Upper lobe of left lung (tissue), 6 donors: ENCODE data around the gene SYMPK. TPM values are rescaled to one million over a fixed set of nuclear protein-coding genes. Genes with fewer than 3 reads are reported as not detected.
A peak's percentile ranks its signal among the peaks of the same experiment; 100 is the strongest.

ENCODE experiments used
- ATAC-seq, 2 donors: fragments of 200-7000 bp; cut with Tn5 transposase; one replicate each; pipeline ENCODE4 v1.9.1; 2022; ENCODE audit warnings: mild to moderate bottlenecking in 2 of 2, moderate library complexity in 2 of 2; ENCODE audit not compliant: low FRiP score in 2 of 2
- DNase-seq, 2 donors: peaks; one replicate each; pipeline ENCODE4 v3.0.0-alpha.2; 2019 to 2020
- H3K27ac ChIP-seq, 4 donors: fragments of 200-600 bp; sonication (generic); one replicate each; pipeline ENCODE4 v1.5.1; 2016 to 2019
- H3K27me3 ChIP-seq, 4 donors: fragments of 200-600 bp; sonication (generic); one replicate each; pipeline ENCODE4 v1.5.1; 2017 to 2019
- H3K36me3 ChIP-seq, 4 donors: fragments of 200-600 bp; sonication (generic); one replicate each; pipeline ENCODE4 v1.5.1; 2016 to 2019
- H3K4me1 ChIP-seq, 4 donors: fragments of 200-600 bp; sonication (generic); one replicate each; pipeline ENCODE4 v1.5.1; 2018 to 2019
- H3K4me3 ChIP-seq, 4 donors: fragments of 200-600 bp; sonication (generic); one replicate each; pipeline ENCODE4 v1.5.1; 2017 to 2019; ENCODE audit warnings: mild to moderate bottlenecking in 2 of 4, moderate library complexity in 1 of 4
- H3K9me3 ChIP-seq, 4 donors: fragments of 200-600 bp; sonication (generic); one replicate each; pipeline ENCODE4 v1.5.1; 2018 to 2019
- CTCF ChIP-seq, 6 experiments: fragments of 450-650 bp in 4 of 6; fragments of 200-600 bp in 2 of 6; sonication (generic) in 2 of 6; IDR thresholded peaks; one replicate each; pipeline ENCODE4 v1.5.1; 2016 to 2019; ENCODE audit warnings: antibody characterized with exemption in 6 of 6
- EP300 ChIP-seq, 4 donors: sonication (generic); formaldehyde crosslinking; IDR thresholded peaks; one replicate each; pipeline ENCODE4 v1.5.1; 2017; ENCODE audit warnings: antibody characterized with exemption in 4 of 4, control low read depth in 2 of 4
- POLR2A ChIP-seq, 4 donors: fragments of 450-650 bp; IDR thresholded peaks; one replicate each; pipeline ENCODE4 v1.5.1; 2016 to 2017; ENCODE audit warnings: antibody characterized with exemption in 4 of 4, mild to moderate bottlenecking in 2 of 4
- POLR2AphosphoS5 ChIP-seq, 2 donors: sonication (generic); formaldehyde crosslinking; IDR thresholded peaks; one replicate each; pipeline ENCODE4 v1.5.1; 2017; ENCODE audit warnings: antibody characterized with exemption in 2 of 2
- WGBS, 2 donors: methylation state at CpG; one replicate each; pipeline ENCODE4 v1.1.5; 2017 to 2018; 5-methylcytosine and 5-hydroxymethylcytosine counted together
- total RNA-seq, 6 donors: library from RNA; depleted of rRNA in 4 of 6; stranded (reverse); fragments of >200 nt in 4 of 6; gene quantifications; one replicate each; pipeline versions ENCODE4 v1.1.0 to v1.2.1, GENCODE V29; 2016 to 2021
- donor health status: DM: no; HTN: no; CAD: no; lungs with moderate emphysema.
- donor health status: DM: no; HTN: yes; CAD: no; lungs with severe emphysema.

SYMPK gene
- total RNA-seq, 6 donors from 2014 or later, result 35.0 to 345 (median 76.0) TPM

DNA sequence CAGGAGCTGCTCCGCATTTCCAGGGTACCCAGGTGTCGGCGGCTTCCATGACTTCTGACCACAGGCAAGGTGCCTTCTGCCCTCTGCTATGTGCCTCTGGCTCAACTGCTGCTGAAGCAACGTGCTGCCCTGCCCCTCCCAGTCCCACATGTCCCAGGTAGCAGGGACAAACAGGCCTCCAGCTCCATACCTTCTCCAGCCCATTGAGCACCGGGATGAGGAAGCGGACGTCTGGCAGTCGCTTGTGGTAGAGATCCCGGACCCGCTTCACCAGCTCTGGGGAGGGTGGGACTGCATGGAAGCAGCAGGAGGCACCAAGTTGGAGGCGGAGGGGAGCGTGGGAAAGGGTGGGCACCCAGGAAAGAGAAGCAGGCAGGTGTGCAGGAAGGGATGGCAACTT, 39.8 kb downstream of the SYMPK start:
- ATAC-seq, result no peak

GRCh38 chr19:45822716-45823115, 40.2 kb downstream of the SYMPK start:
- 97% methylated on average over 4 to 5 of the region's 5 CpGs for WGBS, 2 donors
- peaks cover 16 to 90% (median 74%) of the 10 kb centered on the region in 4 donors for H3K36me3 ChIP-seq
- ATAC-seq, result no peak

More for the DNA sequence above, 39.8 kb downstream of the SYMPK start:
- H3K9me3 ChIP-seq, result no peaks in the 10 kb centered on the region
- no peak overlapping the region for H3K27ac ChIP-seq
- WGBS, 2 donors, result 88 to 95% methylated on average over 9 to 12 of the region's 12 CpGs
- H3K4me3 ChIP-seq, result no peak overlapping the region
- H3K27me3 ChIP-seq, result no peaks in the 10 kb centered on the region
- H3K36me3 ChIP-seq, result peaks cover 20 to 94% (median 77%) of the 10 kb centered on the region in 4 donors
- TF ChIP-seq POLR2A (IDR thresholded peaks at IDR 0.05) (no peak), CTCF (IDR thresholded peaks at IDR 0.05) (no peak), EP300 (IDR thresholded peaks at IDR 0.05) (no peak), POLR2AphosphoS5 (IDR thresholded peaks at IDR 0.05) (no peak)
- DNase-seq, result peak in 1 of 2 donors; percentile 36
- H3K4me1 ChIP-seq, result no peaks in the 10 kb centered on the region

GRCh38 chr19:45821570-45821969, 41.4 kb downstream of the SYMPK start:
- peaks cover 11 to 79% (median 62%) of the 10 kb centered on the region in 4 donors for H3K36me3 ChIP-seq

More at GRCh38 chr19:45822716-45823115, 40.2 kb downstream of the SYMPK start:
- Histone ChIP-seq H3K27ac (no peak overlapping the region), H3K4me1 (no peaks in the 10 kb centered on the region), H3K4me3 (no peak overlapping the region), H3K27me3 (no peaks in the 10 kb centered on the region), H3K9me3 (no peaks in the 10 kb centered on the region)
- DNase-seq, result no peak
- TF ChIP-seq CTCF (IDR thresholded peaks at IDR 0.05), result no peak
- TF ChIP-seq EP300 (IDR thresholded peaks at IDR 0.05), result no peak

DNA sequence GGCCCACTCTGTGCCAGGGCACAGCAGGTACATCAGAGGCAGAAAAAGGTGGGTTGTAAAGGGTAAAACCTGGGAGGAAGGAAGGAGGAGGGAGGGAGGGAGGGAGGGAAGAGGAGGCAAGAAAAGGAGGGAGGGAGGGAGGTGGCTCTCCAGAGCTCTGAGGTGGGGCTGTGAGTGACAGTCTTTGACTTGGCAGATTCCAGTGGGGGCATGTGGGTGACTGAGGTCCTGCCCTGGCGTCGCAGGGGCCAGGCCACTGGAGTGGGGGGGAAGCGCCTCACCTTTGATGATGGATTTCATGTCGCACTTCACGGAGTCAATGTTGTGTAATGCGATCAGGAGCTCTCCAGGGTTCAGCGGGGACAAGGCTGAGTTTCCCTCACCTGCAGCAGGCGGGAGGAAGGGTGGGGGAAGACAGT, 41.8 kb downstream of the SYMPK start:
- 77 to 83% methylated on average over 8 of the region's 8 CpGs for WGBS, 2 donors
- DNase-seq, result peak in 1 of 2 donors; percentile 47
- Histone ChIP-seq H3K27me3 (no peaks in the 10 kb centered on the region), H3K36me3 (peaks cover 10 to 74% (median 58%) of the 10 kb centered on the region in 4 donors), H3K9me3 (no peaks in the 10 kb centered on the region), H3K27ac (no peak overlapping the region), H3K4me3 (no peak overlapping the region), H3K4me1 (peaks cover 0 to 9% (median 2%) of the 10 kb centered on the region in 4 donors)
- no peak for ATAC-seq
- TF ChIP-seq POLR2AphosphoS5 (IDR thresholded peaks at IDR 0.05) (no peak), CTCF (IDR thresholded peaks at IDR 0.05) (no peak), POLR2A (IDR thresholded peaks at IDR 0.05) (no peak), EP300 (IDR thresholded peaks at IDR 0.05) (no peak)

More at GRCh38 chr19:45821570-45821969, 41.4 kb downstream of the SYMPK start:
- DNase-seq, result peak in 1 of 2 donors; percentile 46
- Histone ChIP-seq H3K27me3 (no peaks in the 10 kb centered on the region), H3K4me1 (peaks cover 0 to 4% (median 0%) of the 10 kb centered on the region in 4 donors), H3K4me3 (no peak overlapping the region), H3K9me3 (no peaks in the 10 kb centered on the region), H3K27ac (no peak overlapping the region)
- WGBS, 2 donors, result 89 to 94% methylated on average over 7 to 10 of the region's 10 CpGs
- ATAC-seq, result no peak
- no peak for TF ChIP-seq EP300 (IDR thresholded peaks at IDR 0.05)
- TF ChIP-seq POLR2A (IDR thresholded peaks at IDR 0.05), result no peak
- no peak for TF ChIP-seq CTCF (IDR thresholded peaks at IDR 0.05)
- no peak for TF ChIP-seq POLR2AphosphoS5 (IDR thresholded peaks at IDR 0.05)
